HG03460 (cell line): ENCODE data around the gene ICAM1.
"Not testable (repeated sequence)": the region's sequence is repeated elsewhere in the genome, so short reads cannot be mapped to it uniquely, and the experiment has no call there.

Source experiments
- ATAC-seq: cut with Tn5 transposase; IDR thresholded peaks from one replicate; pipeline ENCODE4 v1.9.1; 2021; ENCODE audit not compliant: unreplicated experiment

The ICAM1 gene, protein sequence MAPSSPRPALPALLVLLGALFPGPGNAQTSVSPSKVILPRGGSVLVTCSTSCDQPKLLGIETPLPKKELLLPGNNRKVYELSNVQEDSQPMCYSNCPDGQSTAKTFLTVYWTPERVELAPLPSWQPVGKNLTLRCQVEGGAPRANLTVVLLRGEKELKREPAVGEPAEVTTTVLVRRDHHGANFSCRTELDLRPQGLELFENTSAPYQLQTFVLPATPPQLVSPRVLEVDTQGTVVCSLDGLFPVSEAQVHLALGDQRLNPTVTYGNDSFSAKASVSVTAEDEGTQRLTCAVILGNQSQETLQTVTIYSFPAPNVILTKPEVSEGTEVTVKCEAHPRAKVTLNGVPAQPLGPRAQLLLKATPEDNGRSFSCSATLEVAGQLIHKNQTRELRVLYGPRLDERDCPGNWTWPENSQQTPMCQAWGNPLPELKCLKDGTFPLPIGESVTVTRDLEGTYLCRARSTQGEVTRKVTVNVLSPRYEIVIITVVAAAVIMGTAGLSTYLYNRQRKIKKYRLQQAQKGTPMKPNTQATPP

DNA sequence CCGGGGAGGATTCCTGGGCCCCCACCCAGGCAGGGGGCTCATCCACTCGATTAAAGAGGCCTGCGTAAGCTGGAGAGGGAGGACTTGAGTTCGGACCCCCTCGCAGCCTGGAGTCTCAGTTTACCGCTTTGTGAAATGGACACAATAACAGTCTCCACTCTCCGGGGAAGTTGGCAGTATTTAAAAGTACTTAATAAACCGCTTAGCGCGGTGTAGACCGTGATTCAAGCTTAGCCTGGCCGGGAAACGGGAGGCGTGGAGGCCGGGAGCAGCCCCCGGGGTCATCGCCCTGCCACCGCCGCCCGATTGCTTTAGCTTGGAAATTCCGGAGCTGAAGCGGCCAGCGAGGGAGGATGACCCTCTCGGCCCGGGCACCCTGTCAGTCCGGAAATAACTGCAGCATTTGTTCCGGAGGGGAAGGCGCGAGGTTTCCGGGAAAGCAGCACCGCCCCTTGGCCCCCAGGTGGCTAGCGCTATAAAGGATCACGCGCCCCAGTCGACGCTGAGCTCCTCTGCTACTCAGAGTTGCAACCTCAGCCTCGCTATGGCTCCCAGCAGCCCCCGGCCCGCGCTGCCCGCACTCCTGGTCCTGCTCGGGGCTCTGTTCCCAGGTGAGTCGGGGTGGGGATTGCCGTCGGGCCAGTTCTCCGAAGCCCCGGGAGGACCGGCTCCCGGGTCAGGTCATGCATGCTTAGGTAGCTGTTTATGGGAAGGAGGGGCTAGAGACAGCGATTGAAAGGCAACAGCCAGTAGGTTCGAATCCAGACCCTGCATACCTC, at the start of gene ICAM1:
ICAM1 (plus strand) TSS at position 505 of the 779 bp plus-strand sequence; CDS start at position 545, 40 bp downstream.
- ATAC-seq, result peak; percentile 43

DNA sequence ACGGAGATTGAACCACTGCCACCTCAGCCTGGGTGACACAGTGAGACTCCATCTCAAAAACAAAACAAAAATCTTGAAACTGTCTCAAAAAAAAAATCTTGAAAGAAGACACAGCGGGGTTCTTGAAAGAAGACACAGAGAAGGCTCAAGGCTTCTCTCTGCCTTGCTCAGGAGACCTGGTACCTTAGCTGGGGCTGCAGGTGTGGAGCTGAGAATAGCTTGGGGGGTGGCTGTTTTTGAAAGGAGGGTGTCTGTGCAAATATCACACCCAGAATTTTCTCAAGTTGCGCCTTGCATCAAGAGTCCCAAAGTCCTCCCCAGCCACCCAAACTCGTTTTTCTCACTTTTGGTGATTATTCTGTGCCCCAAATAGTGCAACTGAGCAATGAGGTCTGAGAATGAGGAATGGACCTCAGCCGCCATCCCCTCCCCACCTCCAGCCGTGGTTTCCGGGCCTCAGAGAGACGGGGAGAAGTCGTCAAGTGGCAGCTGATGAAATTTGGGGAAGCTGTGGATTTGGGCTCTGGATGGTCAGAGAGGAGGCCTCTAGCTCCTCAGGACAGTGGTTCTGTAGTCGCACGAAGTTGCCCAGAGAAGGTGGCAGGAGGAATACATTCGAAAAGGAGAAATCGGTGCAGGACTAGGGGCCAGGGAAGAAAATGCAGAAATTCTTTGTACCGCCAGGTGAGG, 48.6 kb upstream of the ICAM1 start:
- ATAC-seq, result no peak

DNA sequence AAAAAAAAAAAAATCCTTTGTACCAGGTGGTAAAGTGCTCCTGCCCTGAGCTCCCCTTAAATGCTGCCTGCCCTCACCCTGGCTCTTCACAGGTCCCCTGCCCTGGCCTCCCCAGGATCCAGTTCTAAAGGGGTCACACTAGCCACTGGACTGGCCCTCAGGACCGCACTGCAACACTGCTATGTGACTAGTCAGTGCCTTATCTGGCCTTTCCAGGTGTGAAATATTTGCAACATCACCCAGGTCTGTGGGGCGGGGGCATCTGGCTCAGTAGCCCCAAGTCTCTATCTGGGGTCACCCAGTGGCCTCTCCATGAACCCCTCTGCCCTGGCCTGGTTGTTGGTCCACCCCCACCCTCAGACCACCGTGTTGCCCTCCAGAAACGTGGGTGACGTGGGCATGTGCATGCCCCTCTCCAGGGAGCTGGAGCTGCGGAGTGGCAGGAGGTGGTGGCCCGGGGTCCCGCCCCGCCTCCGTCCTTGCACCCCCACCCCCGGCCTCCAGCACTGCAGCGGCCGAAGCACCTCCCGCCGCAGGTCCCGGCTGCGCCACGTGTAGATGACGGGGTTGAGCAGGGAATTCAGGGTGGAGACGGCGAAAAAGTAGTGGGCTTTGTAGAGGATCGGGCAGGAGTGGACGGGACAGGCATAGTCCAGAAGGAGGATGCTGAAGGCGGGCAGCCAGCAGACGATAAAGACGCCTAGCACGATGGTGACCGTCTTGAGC, 47.3 kb upstream of the ICAM1 start:
- no peak for ATAC-seq

DNA sequence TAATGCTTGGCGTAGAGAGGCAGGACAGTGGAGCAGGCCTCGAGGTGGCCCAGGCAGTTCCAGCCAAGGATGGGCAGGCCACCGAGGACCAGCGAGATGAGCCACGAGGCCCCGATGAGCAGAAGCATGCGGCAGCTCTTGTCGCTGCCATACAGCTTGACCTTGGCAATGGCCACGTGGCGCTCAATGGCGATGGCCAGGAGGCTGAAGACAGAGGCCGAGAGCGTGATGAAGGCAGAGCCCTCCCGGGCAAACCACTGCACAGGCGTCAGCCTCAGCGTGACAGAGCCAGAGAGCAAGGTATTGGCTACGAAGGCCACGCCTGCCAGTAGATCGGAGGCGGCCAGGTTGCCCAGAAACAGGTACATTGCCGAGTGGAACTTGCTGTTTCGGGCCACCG, 46.6 kb upstream of the ICAM1 start:
- no peak for ATAC-seq

DNA sequence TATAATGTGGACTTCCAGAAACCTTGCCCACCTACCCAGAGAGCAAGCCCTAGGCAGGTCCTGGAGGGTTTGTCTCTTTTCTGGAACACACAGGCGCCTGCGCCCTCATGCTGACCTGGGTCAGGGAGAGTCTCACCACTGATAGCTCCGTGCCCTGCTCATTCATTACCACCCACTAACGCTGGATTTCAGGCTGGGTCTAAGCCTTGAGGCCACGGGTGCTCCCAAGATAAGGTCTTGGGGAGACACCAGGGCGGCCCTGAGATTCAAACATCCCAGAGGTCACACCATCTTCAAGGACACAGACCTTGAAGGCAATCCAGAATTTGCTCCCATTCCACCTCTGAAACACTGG, 44.9 kb upstream of the ICAM1 start:
- no peak for ATAC-seq

DNA sequence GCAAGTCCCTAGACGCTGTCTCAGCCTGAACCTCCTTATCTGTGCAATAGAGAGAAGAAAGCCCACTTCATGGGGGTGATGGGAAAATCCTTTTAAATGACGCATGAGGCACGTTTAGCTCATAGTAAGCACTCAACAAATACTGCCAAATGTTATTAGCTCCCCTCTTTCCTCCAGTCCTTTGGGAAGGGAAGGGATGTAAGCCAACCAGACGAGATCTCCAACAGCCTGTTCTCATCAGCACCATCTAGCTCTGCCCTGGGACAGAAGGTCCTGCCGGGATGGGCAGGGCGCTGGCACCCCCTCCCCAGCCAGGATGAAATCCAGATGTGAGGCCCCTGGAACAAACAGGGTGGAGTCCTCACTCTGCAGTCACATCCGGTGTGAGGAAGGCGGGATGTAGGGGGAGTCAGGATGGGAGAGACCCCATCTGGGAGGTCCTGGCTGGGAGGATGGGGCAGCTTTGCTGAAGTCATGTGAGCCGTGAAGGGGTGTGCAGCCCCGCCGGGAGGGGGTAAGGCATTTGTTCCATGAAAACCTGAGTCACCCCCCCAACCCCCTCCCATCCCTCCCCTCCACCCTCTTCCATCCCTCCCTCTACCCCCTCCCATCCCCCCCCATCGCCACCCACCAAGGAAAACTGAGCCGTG, 44.4 kb upstream of the ICAM1 start:
- ATAC-seq, result no peak

DNA sequence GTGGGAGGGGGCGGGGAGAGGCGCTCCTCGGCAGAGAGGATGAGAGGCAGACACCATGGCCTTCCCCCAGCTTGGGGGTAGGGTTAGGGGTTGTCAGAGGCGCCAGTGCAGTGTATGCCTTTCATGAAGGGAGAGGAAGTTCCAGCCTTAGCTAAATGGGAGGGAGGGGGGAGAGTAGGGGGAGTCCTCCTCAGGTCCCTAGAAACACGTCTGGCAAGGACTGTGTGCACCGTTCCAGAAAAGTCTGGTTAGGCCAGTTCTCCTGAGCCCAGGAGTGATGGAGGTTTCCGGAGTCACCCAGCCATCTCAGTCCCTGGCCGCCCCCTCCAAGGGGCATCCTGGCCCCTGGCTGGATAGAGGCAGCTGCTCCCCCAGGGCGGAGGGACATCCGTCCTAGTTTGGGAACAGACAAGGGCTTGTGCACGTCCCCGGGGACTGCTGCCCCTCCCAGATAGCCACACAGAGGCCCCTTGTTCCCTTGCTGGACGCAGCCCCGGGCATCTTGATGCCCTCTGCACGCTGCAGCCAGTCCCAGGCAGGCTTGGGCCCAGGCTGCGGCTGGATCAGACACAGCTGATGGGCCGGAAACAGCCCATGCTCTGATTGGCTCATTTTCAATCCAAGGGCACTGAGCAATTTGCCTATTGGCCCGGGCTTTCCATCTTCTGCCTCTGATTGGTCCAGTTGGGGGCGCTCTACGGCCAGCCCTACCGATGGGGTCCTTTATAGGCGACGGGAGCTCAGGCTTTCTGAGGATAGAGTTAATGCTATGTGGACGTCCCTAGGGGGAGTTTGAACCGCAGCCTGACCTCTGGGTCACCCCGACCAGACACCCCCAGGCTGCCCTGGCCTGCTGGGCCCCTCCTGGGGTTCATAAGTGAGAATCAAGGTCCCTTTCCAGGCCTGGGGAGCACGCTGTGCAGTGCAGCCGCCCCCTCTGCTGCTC, 43.6 kb upstream of the ICAM1 start:
- ATAC-seq, result no peak

DNA sequence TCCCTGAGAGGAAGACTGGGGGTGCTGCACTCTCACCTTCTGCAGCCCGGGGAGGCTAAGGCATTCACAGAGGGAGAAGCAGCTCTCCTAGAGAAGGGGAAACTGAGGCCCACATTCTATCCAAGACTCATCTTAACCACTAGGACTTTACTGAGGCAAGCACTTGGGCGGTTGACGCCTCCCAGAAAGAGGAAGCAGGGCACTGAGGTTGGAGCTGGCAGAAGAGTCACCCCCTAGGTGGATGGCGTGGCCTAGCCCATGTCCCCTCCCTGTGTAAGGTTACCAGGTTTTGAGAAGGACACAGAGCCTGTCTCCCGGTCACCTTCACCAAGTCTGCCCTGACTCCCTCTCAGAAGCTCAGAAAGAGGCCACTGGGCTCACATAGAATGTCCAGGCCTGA, 42.5 kb upstream of the ICAM1 start:
- no peak for ATAC-seq

DNA sequence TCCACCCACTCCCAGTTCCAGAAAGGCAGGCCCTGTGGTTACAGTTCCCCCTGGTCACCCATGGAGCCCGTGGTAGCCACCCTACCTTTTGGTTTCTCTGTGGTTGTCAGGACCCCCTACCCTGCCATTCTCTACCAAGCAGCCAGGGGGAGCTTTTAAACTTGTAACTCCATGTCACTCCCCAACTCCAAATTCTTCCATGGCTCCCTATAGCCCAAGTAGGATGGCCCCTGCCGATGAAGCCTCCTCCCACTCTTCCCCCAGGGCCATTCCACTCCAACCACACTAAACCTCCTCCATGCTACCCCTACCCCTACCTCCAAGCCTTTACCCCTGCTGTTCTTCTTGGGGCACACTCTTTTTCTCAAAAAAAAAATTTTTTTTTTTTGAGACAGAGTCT, 42.0 kb upstream of the ICAM1 start:
- no peak for ATAC-seq

DNA sequence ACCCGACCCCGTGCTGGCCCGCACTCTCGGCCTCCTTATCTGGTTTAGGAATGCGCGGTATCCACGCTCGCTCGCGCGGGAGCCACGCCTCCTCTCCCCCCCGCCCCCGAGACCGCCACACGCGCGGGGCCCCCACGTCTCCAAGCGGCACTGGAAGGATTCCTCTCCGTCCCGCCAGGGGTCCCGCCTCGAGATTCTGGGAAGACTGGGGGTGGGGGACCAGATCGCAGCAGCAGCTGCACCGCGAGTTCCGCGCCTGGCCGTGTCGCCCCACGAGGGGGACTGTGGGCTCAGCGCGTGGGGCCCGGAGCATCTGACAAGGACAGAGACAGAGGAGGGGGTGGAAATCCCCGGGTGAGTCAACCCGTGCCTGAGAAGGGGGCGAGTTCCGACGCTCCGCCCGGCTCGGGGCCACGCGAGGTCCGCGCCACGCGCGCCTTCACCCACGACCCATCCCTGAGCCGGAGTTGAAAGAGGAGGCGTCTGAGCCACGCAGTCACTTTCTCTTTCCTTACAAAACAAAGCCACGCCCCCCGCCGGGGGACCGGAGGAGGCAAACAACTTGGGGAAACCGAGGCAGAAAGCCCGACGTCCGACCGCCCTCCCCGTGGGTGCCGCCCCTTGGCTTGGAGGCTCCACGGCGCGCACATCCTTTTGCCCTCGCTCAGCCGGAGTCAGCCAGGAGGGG, 40.6 kb upstream of the ICAM1 start:
- ATAC-seq, result no peak

DNA sequence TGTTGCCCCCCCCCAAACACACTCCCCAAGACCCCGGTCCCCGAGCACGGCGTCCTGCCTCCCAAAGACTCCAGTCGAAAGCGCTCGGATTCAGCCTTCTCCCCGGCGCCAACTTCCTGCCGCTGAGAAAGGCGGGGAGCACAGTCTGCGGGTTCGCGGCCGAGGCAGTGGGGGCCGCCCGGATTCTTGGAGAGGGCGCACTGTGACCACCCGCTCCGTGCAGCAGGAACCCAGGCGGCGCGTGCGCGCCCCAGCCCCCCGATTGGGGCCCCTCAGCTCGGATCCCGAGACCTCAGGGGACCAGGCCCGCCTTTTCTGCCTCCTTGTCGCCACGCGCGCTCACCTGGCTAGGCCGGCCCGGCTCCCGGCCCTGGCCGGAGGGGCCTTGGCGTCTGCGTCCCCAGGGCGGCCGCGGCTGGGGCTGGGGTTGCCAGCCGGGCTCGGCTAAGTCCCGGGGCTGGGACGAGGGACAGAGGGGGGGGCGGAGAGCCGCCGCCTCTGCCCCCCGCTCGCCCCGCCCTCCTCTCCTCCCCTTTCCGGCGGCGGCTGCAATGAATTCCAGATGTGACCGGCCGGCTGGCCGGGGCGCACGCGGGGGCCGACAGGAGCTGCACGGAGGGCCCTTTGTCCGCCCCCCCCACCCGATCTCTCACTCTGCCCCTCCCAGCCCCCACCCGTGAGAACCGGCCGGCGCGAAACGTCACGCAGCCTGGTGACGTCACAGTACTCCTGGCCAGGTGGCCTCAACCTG, 39.9 kb upstream of the ICAM1 start, which contains the start of gene S1PR2:
S1PR2 (minus strand) TSS at position 471 of the 751 bp plus-strand sequence. CDS start 6,426 bp downstream, outside the sequence.
- ATAC-seq, result peak; percentile 36

DNA sequence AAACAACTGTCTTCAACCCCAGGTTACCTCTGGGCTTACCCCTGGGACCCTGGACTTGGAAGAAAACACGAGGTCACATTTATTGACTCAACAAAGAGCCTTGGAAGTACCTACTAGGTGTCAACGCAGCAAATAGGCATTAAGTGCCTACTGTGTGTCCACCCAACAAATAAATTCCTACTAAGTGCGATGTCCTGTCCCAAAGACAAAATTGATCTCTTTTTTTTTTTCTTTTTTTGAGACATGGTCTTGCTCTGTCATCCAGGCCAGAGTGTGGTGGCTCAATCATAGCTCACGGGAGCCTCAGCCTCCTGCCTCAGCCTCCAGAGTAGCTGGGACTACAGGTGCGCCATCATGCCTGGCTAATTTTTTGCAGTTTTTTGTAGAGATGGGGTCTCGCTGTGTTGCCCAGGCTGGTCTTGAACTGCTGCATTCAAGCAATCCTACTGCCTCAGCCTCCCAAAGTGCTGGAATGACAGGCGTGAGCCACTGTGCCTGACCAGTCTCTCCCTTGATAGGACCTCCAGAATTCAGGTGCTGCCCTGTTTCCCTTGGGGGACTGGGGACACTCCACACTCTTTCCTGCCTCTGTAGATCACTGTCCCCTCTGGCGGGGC, 39.2 kb upstream of the ICAM1 start:
- no peak for ATAC-seq

DNA sequence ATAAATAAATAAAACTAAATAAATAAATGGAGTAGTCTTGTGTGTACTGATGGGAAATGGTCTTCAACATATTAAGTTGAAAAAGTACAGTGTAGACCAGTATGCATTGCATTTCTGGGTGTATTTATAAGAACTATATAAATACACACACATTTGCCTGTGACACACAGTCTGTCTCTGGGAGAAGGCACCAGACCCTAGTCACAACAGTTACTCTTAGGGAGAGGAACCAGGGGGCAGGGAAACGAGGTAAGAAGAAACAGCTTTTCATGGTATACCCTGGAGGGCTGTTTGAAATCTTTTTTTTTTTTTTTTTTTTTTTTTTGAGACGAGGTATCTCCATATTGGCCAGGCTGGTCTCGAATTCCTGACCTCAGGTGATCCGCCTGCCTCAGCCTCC, 37.0 kb upstream of the ICAM1 start:
- no peak for ATAC-seq

DNA sequence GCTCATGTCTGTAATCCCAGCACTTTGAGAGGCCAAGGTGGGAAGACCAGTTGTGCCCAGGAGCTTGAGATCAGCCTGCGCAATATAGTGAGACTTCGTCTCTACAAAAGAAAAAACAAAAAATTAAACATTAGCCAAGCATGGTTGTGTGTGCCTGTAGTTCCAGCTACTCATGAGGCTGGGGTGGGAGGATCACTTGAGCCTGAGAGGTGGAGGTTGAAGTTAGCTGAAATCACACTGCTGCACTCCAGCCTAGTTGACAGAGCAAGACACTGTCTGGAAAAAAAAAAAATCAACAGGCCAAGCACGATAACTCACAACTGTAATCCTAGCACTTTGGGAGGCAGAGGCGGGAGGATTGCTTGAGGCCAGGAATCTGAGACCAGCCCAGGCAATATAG, 35.9 kb upstream of the ICAM1 start:
- ATAC-seq, result no peak

DNA sequence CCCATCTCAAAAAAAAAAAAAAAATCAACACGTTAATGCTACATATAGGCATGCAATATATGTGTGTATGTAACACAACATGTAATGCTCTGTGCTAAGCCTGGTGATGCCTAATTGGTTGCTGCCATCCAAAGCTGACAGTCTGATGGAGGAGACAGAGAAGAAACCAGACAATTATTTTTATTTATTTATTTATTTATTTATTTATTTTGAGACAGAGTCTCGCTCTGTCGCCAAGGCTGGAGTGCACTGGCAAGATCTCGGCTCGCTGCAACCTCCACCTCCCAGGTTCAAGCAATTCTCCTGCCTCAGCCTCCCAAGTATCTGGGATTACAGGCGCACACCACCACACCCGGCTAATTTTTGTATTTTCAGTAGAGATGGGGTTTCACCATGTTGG, 35.5 kb upstream of the ICAM1 start:
- ATAC-seq, result not testable (repeated sequence)

DNA sequence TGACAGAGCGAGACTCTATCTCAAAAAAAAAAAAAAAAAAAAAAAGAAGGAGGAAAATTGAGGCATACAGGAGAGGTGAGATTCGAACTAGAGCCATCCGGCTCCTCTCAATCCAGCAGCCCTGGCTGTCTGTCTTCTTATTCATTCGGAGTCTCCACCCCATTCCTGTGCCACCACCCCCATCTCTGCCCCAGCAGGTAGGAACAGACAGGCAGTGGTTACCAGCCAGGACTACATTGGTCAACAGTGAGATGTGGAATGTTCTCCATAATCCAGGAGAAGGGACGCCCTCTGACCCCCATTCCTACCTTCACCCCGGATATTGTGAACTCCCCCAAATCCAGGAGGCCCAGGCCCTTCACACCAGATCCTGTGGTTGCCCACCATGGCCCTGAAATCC, 33.2 kb upstream of the ICAM1 start:
- no peak for ATAC-seq

DNA sequence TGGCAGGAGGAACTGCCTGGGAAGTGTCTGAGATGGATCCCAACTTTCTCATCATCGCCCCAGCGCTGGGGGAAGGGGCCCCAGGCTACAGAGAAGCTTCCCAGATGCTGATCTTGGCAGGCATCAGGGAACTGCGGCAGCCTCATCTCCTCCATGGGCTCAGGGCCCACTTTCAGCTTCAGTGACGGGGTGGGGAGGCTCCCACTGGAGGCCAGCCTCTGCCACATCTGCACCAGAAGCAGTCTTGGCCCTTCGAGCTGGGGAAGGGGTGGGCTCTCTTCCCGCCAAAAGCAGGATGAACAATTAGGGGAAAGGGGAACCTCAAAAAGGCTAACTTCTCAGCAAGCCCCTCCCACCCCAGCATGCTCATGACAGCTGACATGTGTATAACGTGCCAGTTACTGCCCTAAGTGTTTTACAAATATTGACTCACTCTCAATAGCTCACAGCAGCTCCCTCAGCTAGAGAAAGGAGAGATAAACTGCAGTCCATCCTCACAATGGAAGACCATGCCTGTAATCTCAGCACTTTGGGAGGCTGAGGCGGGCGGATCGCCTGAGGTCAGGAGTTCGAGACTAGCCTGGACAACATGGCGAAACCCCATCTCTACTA, 32.6 kb upstream of the ICAM1 start:
- ATAC-seq, result no peak
